A549 (cell line): ENCODE data around the gene LAMP5. TPM values are rescaled to one million over a fixed set of nuclear protein-coding genes. Genes with fewer than 3 reads are reported as not detected.

ENCODE experiments used
- ATAC-seq, 2 experiments: fragments of 200-7000 bp in 1 of 2; fragments of >200 bp in 1 of 2; cut with Nextera tagmentation in 1 of 2; cut with Tn5 transposase in 1 of 2; 3 replicates each; pipeline versions ENCODE4 v1.8.0 to v1.9.1; 2018 to 2020; ENCODE audit warnings: mild to moderate bottlenecking in 1 of 2, moderate library complexity in 1 of 2
- CTCF ChIA-PET: fragments of 300-600 bp; sonication (Branson Sonifier 250); formaldehyde crosslinking; extraction: SDS; loops from one replicate; lab custom pipeline; 2021; ENCODE audit warnings: antibody characterized with exemption, inconsistent platforms; lab: Yijun Ruan, JAX
- POLR2A ChIA-PET: fragments of 350-600 bp; formaldehyde crosslinking; extraction: SDS; loops from one replicate; lab custom pipeline; 2021; ENCODE audit warnings: antibody characterized with exemption, inconsistent platforms; lab: Yijun Ruan, JAX
- DNase-seq, 2 experiments: peaks; one replicate each; pipeline versions ENCODE4 v3.0.0 to v3.0.0-alpha.2; 2011 to 2016; ENCODE audit warnings: low read depth in 1 of 2, low spot score in 1 of 2
- FAIRE-seq: peaks from 2 replicates; lab custom pipeline; 2011; peaks lifted over from hg19 to GRCh38; lab: Jason Lieb, UNC
- H3K27ac ChIP-seq, 2 experiments: fragments of >200 bp; sonication (Bioruptor Twin); formaldehyde crosslinking; 3 replicates each; pipeline ENCODE4 v1.5.1; 2016 to 2017
- H3K4me1 ChIP-seq: fragments of >200 bp; sonication (Bioruptor Twin); formaldehyde crosslinking; 3 replicates; pipeline ENCODE4 v1.6.1; 2016
- H3K4me2 ChIP-seq: fragments of >200 bp; sonication (Bioruptor Twin); formaldehyde crosslinking; 3 replicates; pipeline ENCODE4 v1.6.1; 2016
- H3K4me3 ChIP-seq: fragments of >200 bp; sonication (Bioruptor Twin); formaldehyde crosslinking; 3 replicates; pipeline ENCODE4 v1.5.1; 2016
- H3K9me3 ChIP-seq: fragments of >200 bp; sonication (Bioruptor Twin); formaldehyde crosslinking; 3 replicates; pipeline ENCODE4 v1.6.1; 2016
- ATOH8 ChIP-seq: fragments of 250-450 bp; sonication (Bioruptor Pico); IDR thresholded peaks from 2 replicates; pipeline ENCODE4 v1.5.0; 2020; ENCODE audit warnings: low read depth, mild to moderate bottlenecking, moderate library complexity
- BCL3 ChIP-seq: fragments of >200 bp; sonication (Bioruptor Twin); formaldehyde crosslinking; IDR thresholded peaks from 3 replicates; pipeline ENCODE4 v1.6.1; 2016
- BHLHE40 ChIP-seq: IDR thresholded peaks from 2 replicates; pipeline ENCODE4 v1.6.1; 2012; ENCODE audit warnings: low read depth, low read length, inconsistent platforms
- CHD2 ChIP-seq: fragments of 150-350 bp; IDR thresholded peaks from 2 replicates; pipeline ENCODE4 v1.6.1; 2014; ENCODE audit warnings: low read length; ENCODE audit not compliant: partially characterized antibody
- CHD4 ChIP-seq: fragments of 200-600 bp; sonication (generic); IDR thresholded peaks from 2 replicates; pipeline ENCODE4 v1.6.1; 2016; ENCODE audit warnings: antibody characterized with exemption, mild to moderate bottlenecking, borderline replicate concordance
- EHF ChIP-seq: fragments of 250-450 bp; sonication (Bioruptor Pico); IDR thresholded peaks from 2 replicates; pipeline ENCODE4 v1.5.0; 2020; ENCODE audit warnings: mild to moderate bottlenecking
- EHMT2 ChIP-seq: fragments of 200-600 bp; sonication (generic); IDR thresholded peaks from 2 replicates; pipeline ENCODE4 v1.6.1; 2016; ENCODE audit warnings: antibody characterized with exemption, low read depth, mild to moderate bottlenecking, moderate library complexity
- EP300 ChIP-seq, 2 experiments: fragments of >200 bp; sonication (Bioruptor Twin); formaldehyde crosslinking; IDR thresholded peaks; 2 replicates in 1 of 2; 3 replicates in 1 of 2; pipeline ENCODE4 v1.6.1; 2016 to 2017
- GATA3 ChIP-seq: IDR thresholded peaks from 2 replicates; pipeline ENCODE4 v1.6.1; 2012; ENCODE audit warnings: borderline replicate concordance
- HES2 ChIP-seq: fragments of >200 bp; sonication (Bioruptor Twin); formaldehyde crosslinking; IDR thresholded peaks from 2 replicates; pipeline ENCODE4 v1.6.1; 2016
- HOXB5 ChIP-seq: fragments of 250-450 bp; sonication (Bioruptor Pico); IDR thresholded peaks from 2 replicates; pipeline ENCODE4 v1.5.0; 2020; ENCODE audit warnings: mild to moderate bottlenecking, moderate library complexity
- JUN ChIP-seq, 2 experiments: fragments of >200 bp; sonication (Bioruptor Twin); formaldehyde crosslinking; IDR thresholded peaks; 2 replicates in 1 of 2; 3 replicates in 1 of 2; pipeline ENCODE4 v1.6.1; 2016 to 2017
- NFE2L2 ChIP-seq: fragments of 150-350 bp; conservative IDR thresholded peaks from 2 replicates; pipeline ENCODE4 v1.6.1; 2014; ENCODE audit warnings: low read length
- POLR2A ChIP-seq: IDR thresholded peaks from 2 replicates; pipeline ENCODE4 v1.6.1; 2012; ENCODE audit warnings: mild to moderate bottlenecking, low read length
- RAD21 ChIP-seq, 2 experiments: fragments of >200 bp in 1 of 2; sonication (Bioruptor Twin) in 1 of 2; formaldehyde crosslinking in 1 of 2; IDR thresholded peaks in 1 of 2; conservative IDR thresholded peaks in 1 of 2; 2 replicates in 1 of 2; 3 replicates in 1 of 2; pipeline ENCODE4 v1.6.1; 2012 to 2018; ENCODE audit warnings: inconsistent platforms in 1 of 2
- REST ChIP-seq: fragments of 200-600 bp; sonication (generic); IDR thresholded peaks from 2 replicates; pipeline ENCODE4 v1.6.1; 2016; ENCODE audit warnings: antibody characterized with exemption, mild to moderate bottlenecking, moderate library complexity
- RFX5 ChIP-seq: fragments of 450-650 bp; IDR thresholded peaks from 2 replicates; pipeline ENCODE4 v1.7.1; 2014; ENCODE audit warnings: antibody characterized with exemption, mild to moderate bottlenecking, moderate library complexity
- RNF2 ChIP-seq: fragments of 200-600 bp; sonication (generic); IDR thresholded peaks from 2 replicates; pipeline ENCODE4 v1.6.1; 2016; ENCODE audit warnings: low read depth, mild to moderate bottlenecking, antibody characterized with exemption, moderate library complexity, borderline replicate concordance
- SREBF2 ChIP-seq: fragments of 450-650 bp; IDR thresholded peaks from 2 replicates; pipeline ENCODE4 v1.6.1; 2014; ENCODE audit warnings: mild to moderate bottlenecking, moderate library complexity
- TP53 ChIP-seq: fragments of 250-450 bp; sonication (Bioruptor Pico); IDR thresholded peaks from 2 replicates; pipeline ENCODE4 v1.5.0; 2021; ENCODE audit warnings: mild to moderate bottlenecking, moderate library complexity
- ZFP36 ChIP-seq: fragments of 450-650 bp; IDR thresholded peaks from 2 replicates; pipeline ENCODE4 v1.6.1; 2014; ENCODE audit warnings: borderline replicate concordance; ENCODE audit not compliant: partially characterized antibody
- ZNF302 ChIP-seq: fragments of 250-450 bp; sonication (Bioruptor Pico); IDR thresholded peaks from 2 replicates; pipeline ENCODE4 v1.9.0; 2021; ENCODE audit warnings: inconsistent platforms, mild to moderate bottlenecking, moderate library complexity
- WGBS: methylation state at CpG from one replicate; pipeline ENCODE4 v1.1.6; 2017; ENCODE audit errors: missing lambda C conversion rate; 5-methylcytosine and 5-hydroxymethylcytosine counted together
- polyA plus RNA-seq, 4 experiments: library from polyadenylated mRNA; depleted of rRNA in 3 of 4; stranded (reverse); fragments of >200 nt; fragmentation: RNase III in 1 of 4; extraction: RNeasy Plus Mini Kit Qiagen cat#74134 plus additional on column Dnase treatment in 1 of 4; gene quantifications; 2 replicates in 3 of 4; 3 replicates in 1 of 4; pipeline ENCODE4 v1.2.3, GENCODE V29; 2011 to 2017

The LAMP5 gene
- polyA plus RNA-seq, 2 of the 4 experiments (the other 2 are of a cell fraction) = 0.04 to 0.12 TPM

GRCh38 chr20:9495701-9496100 lies 18.7 kb upstream of the LAMP5 start (continued):
- no peak for TF ChIP-seq REST
- TF ChIP-seq TP53 (CRISPR knock-in tag) = no peak
- TF ChIP-seq BCL3 = no peak
- no peak for TF ChIP-seq JUN (IDR thresholded peaks at IDR 0.05)
- TF ChIP-seq RFX5 = no peak

GRCh38 chr20:9496155-9496554 lies 18.2 kb upstream of the LAMP5 start:
- WGBS = 62% methylated on average over 3 of the region's 3 CpGs
- POLR2A ChIA-PET = no interaction called here
- Histone ChIP-seq H3K4me3 (no peak overlapping the region), H3K4me2 (no peak overlapping the region), H3K27ac (no peak overlapping the region), H3K9me3 (no peaks in the 10 kb centered on the region), H3K4me1 (no peaks in the 10 kb centered on the region)
- TF ChIP-seq GATA3 (no peak), ATOH8 (CRISPR knock-in tag) (no peak), TP53 (CRISPR knock-in tag) (no peak), POLR2A (no peak), BHLHE40 (no peak), CHD2 (no peak), ZFP36 (no peak), EHMT2 (no peak), ZNF302 (CRISPR knock-in tag) (no peak), RAD21 (conservative IDR thresholded peaks at IDR 0.05 in 1 of 2, IDR thresholded peaks at IDR 0.05 in 1 of 2) (no peak), HES2 (no peak), SREBF2 (no peak), NFE2L2 (no peak), EHF (CRISPR knock-in tag) (no peak), EP300 (IDR thresholded peaks at IDR 0.05) (no peak), RFX5 (no peak), CHD4 (no peak), HOXB5 (CRISPR knock-in tag) (no peak), RNF2 (no peak)
- ATAC-seq (no peak), DNase-seq (no peak), FAIRE-seq (no peak)
- CTCF ChIA-PET = interaction anchor here (1.0 to 2.0 kb wide), 3 partner anchors 9 to 74 kb away, joined by 3 to 6 read pairs (median 4); no protein-coding TSS in a partner anchor
